AG09309 (cell line): ENCODE results near the gene URB2.

Source experiments
- DNase-seq: peaks from one replicate; pipeline ENCODE4 v3.0.0-alpha.2; 2010; ENCODE audit warnings: low read depth
- H3K4me3 ChIP-seq: 2 replicates; pipeline ENCODE4 v1.5.1; 2011; ENCODE audit warnings: mild to moderate bottlenecking, low read depth, low read length, moderate library complexity; ENCODE audit not compliant: control insufficient read depth
- CTCF ChIP-seq: IDR thresholded peaks from 2 replicates; pipeline ENCODE4 v1.5.1; 2011; ENCODE audit warnings: mild to moderate bottlenecking, low read depth, low read length, inconsistent platforms; ENCODE audit not compliant: insufficient read depth, control insufficient read depth; ENCODE audit errors: missing control alignments

The URB2 gene

GRCh38 chr1:229664133-229664689, 38.2 kb downstream of the URB2 start:
- TF ChIP-seq CTCF, result no peak
- no peak overlapping the region for H3K4me3 ChIP-seq
- no peak for DNase-seq

GRCh38 chr1:229665912-229666558, 40.0 kb downstream of the URB2 start:
- H3K4me3 ChIP-seq, result no peak overlapping the region
- DNase-seq, result no peak
- TF ChIP-seq CTCF, result no peak

GRCh38 chr1:229666585-229666984, 40.5 kb downstream of the URB2 start:
- H3K4me3 ChIP-seq, result no peak overlapping the region
- no peak for TF ChIP-seq CTCF
- no peak for DNase-seq

- H3K4me3 ChIP-seq, result no peak overlapping the region
- DNase-seq, result no peak
- no peak for TF ChIP-seq CTCF
These were observed 43.3 kb downstream of the URB2 start for GRCh38 chr1:229669333-229669732.

- DNase-seq, result no peak
- no peak overlapping the region for H3K4me3 ChIP-seq
- TF ChIP-seq CTCF, result no peak
These were observed 45.3 kb downstream of the URB2 start for GRCh38 chr1:229671310-229671709.

- no peak overlapping the region for H3K4me3 ChIP-seq
- DNase-seq, result no peak
- TF ChIP-seq CTCF, result no peak
These were observed 46.2 kb downstream of the URB2 start for GRCh38 chr1:229672246-229672645.

- no peak for TF ChIP-seq CTCF
- no peak for DNase-seq
- no peak overlapping the region for H3K4me3 ChIP-seq
These were observed 48.0 kb downstream of the URB2 start for GRCh38 chr1:229674042-229674441.
